ENCODE measurements around the gene NNMT. TPM values are rescaled to one million over a fixed set of nuclear protein-coding genes. Genes with fewer than 3 reads are reported as not detected.

The NNMT gene
- total RNA-seq, 2 experiments from 2014 or later, result not detected

DNA sequence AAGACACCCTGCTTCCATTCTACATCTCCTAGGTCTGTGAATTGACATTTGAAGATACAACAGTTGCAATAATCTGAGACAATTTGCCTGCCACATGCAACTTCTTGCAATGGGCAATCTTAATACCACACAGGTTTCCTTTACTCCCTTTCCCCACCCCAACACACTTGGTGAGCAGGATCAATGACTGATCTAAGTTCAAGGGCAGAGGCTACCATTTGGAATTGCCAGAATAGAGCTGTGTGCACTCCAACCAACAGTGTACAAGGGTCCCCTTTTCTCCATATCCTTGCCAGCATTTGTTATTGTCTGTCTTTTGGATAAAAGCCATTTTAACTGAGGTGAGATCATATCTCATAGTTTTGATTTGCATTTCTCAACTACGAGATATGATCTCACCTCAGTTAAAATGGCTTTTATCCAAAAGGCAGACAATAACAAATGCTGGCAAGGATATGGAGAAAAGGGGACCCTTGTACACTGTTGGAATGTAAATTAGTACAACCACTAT, 2.9 kb upstream of the NNMT start:
- H3K27ac Mint-ChIP-seq, result no peak overlapping the region
- peaks cover 8% of the 10 kb centered on the region for H3K4me1 Mint-ChIP-seq
- H3K27me3 Mint-ChIP-seq, result peaks cover 25% of the 10 kb centered on the region
- no peak overlapping the region for H3K4me3 Mint-ChIP-seq
- CTCF ChIA-PET, result interaction anchor here (3.2 kb wide), 1 partner anchor 12 kb away, joined by 9 read pairs; no protein-coding TSS in a partner anchor
- no peaks in the 10 kb centered on the region for H3K36me3 Mint-ChIP-seq
- H3K9me3 Mint-ChIP-seq (ENCODE audit: low read depth), result no peaks in the 10 kb centered on the region
- DNase-seq (no peak), ATAC-seq (no peak)

DNA sequence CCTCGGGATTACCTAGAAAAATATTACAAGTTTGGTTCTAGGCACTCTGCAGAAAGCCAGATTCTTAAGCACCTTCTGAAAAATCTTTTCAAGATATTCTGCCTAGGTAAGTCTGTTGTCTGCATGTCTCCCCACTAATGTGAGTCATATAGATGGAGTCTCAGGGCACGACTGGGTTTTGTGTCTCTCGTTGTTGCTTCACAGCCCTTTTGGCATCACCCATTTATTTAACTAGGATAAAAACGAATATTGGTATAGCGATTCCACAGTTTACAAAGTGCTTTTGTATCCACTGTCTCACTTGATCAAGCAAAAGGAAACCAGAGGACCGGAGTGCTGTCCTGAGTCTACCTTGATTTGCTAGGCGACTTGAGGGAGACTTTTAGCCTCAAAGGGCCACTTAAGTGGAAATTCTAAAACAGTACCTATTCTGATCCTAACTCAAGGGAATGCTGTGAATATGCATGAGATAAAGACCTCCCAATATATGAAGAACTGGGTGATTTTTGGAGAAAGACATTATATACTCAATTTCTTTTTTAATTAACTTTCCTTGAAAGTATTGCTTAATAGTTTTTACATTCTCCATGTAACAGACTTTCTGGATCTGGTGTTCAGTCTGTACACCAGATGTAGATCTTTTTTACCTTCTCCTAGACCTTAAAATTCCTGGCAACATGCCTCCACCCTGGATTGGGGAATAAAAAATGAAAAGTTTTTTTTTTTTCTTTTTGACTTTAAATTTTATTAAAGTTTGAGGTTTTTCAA, 590 bp downstream of the NNMT start:
- H3K27ac Mint-ChIP-seq, result no peak overlapping the region
- ATAC-seq, result no peak
- H3K4me1 Mint-ChIP-seq, result peaks cover 2% of the 10 kb centered on the region
- no peaks in the 10 kb centered on the region for H3K36me3 Mint-ChIP-seq
- peaks cover 22% of the 10 kb centered on the region for H3K27me3 Mint-ChIP-seq
- no peak overlapping the region for H3K4me3 Mint-ChIP-seq
- peaks cover 3% of the 10 kb centered on the region for H3K9me3 Mint-ChIP-seq (ENCODE audit: low read depth)
- DNase-seq, result no peak
- CTCF ChIA-PET, result no interaction called here

DNA sequence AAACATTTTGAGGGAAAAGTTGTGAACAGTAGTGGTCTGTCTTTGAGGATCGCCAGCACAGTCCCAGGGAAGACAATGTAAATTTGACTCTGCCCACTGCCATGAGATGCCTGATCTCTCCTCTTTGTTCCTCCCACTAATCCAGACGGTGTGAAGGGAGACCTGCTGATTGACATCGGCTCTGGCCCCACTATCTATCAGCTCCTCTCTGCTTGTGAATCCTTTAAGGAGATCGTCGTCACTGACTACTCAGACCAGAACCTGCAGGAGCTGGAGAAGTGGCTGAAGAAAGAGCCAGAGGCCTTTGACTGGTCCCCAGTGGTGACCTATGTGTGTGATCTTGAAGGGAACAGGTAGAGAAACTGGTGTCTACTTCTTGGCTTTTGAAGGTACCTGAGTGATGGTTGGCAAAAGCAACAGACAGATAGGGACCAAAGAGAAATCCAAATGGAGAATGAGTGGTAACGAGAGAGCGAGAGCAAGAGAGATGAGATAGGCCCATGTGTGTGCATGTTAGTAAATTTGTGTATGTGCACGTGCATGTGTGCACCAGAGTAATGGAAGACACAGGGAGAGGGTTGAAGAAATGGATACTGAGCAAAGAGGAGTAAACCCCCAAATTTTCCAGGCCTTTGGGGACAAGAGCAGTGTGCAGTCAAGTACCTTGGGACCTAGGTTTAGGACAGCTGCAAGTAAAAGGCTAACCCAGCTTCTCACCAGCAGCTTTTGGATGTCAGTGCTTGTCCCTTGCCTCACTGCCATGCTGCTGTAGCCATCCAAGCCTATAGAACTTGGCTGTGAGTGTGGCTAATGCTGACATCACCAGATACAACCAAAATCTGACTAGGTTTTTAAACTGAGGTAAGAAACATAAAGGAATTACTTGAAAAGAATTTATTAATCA, 1.9 kb downstream of the NNMT start:
- Mint-ChIP-seq H3K27ac (no peak overlapping the region), H3K27me3 (peaks cover 25% of the 10 kb centered on the region), H3K4me3 (no peak overlapping the region), H3K36me3 (no peaks in the 10 kb centered on the region), H3K4me1 (no peaks in the 10 kb centered on the region), H3K9me3 (ENCODE audit: low read depth) (peaks cover 3% of the 10 kb centered on the region)
- CTCF ChIA-PET, result no interaction called here
- DNase-seq (no peak), ATAC-seq (no peak)

DNA sequence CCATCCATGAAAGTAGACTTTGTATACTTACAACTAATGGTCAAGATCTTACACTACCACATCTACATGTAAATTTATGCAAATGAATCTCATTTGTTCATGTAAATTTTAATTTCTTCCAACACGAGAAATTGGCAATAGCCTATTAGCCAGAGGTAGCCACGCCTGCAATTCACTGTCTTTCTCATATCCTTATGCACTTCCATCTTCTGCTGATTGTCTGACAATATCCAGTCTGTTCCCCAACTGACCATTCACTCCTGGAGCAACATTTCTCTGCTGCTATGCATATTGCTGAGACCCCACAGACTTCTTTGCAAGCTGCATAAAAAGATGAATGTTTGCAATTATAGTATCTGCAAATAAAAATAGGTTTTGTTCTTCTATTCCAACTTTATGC, 2.5 kb downstream of the NNMT start:
- DNase-seq (no peak), ATAC-seq (no peak)
- H3K9me3 Mint-ChIP-seq (ENCODE audit: low read depth), result peaks cover 3% of the 10 kb centered on the region
- H3K4me3 Mint-ChIP-seq, result no peak overlapping the region
- no peaks in the 10 kb centered on the region for H3K4me1 Mint-ChIP-seq
- peaks cover 26% of the 10 kb centered on the region for H3K27me3 Mint-ChIP-seq
- CTCF ChIA-PET, result no interaction called here
- H3K36me3 Mint-ChIP-seq, result no peaks in the 10 kb centered on the region
- H3K27ac Mint-ChIP-seq, result no peak overlapping the region

DNA sequence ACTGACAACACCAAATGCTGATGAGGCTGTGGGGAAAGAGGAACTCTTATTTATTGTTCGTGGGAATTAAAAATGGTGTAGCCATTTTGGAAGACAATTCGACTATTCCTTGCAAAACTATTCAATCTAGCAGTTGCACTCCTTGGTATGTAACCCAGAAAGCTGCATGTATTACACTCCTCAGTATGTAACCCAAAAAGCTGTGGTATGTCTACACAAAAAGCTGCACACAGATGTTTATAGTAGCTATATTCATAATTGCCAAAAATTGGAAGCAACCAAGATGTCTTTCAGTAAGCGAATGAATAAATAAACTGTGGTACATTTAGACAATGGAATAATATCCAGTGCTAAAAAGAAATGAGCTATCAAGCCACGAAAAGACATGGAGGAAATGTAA, 4.9 kb downstream of the NNMT start:
- Mint-ChIP-seq H3K27ac (no peak overlapping the region), H3K27me3 (peaks cover 32% of the 10 kb centered on the region), H3K9me3 (ENCODE audit: low read depth) (peaks cover 3% of the 10 kb centered on the region), H3K4me1 (no peaks in the 10 kb centered on the region), H3K4me3 (no peak overlapping the region), H3K36me3 (no peaks in the 10 kb centered on the region)
- DNase-seq (no peak), ATAC-seq (no peak)
- CTCF ChIA-PET, result no interaction called here

DNA sequence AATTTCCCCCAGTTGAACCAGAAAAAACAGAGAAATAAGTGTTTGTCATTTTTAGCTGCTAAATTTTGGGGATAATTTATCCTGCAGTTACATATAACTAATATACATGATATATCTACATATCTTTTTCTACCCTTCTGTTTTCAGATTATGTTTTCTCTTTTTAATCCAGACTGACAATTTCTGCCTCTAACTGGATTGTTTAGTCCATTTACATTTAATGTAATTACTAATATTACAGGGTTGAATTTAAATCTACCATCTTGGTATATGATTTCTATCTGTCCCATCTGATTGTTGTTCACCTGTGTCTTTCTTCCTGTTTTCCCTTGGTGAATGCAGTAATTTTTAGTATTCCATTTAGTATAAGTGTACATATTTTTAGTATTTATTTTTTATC, 5.7 kb downstream of the NNMT start:
- CTCF ChIA-PET, result no interaction called here
- Mint-ChIP-seq H3K36me3 (no peaks in the 10 kb centered on the region), H3K4me3 (no peak overlapping the region), H3K27me3 (peaks cover 37% of the 10 kb centered on the region), H3K27ac (no peak overlapping the region), H3K4me1 (no peaks in the 10 kb centered on the region), H3K9me3 (ENCODE audit: low read depth) (peaks cover 3% of the 10 kb centered on the region)
- DNase-seq (no peak), ATAC-seq (no peak)

DNA sequence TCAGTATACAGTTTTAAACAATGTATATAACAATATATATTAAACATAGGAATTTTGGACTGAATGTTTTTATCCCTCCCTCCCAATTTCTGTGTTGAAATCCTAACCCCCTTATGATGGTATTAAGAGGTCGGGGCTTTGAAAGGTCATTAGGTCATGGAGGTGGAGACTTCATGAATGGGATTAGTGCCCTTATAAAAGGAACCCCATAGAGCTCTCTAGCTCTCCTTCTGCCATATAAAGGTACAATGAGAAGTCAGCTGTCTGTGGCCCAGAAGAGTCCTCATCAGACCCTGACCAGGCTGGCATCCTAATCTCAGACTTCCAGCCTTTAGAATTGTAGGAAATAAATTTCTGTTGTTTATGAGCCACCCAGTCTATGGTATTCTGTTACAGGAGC, 6.5 kb downstream of the NNMT start:
- Mint-ChIP-seq H3K4me3 (no peak overlapping the region), H3K36me3 (no peaks in the 10 kb centered on the region), H3K27ac (no peak overlapping the region), H3K9me3 (ENCODE audit: low read depth) (peaks cover 3% of the 10 kb centered on the region), H3K27me3 (peaks cover 44% of the 10 kb centered on the region), H3K4me1 (no peaks in the 10 kb centered on the region)
- DNase-seq (no peak), ATAC-seq (no peak)
- CTCF ChIA-PET, result no interaction called here

DNA sequence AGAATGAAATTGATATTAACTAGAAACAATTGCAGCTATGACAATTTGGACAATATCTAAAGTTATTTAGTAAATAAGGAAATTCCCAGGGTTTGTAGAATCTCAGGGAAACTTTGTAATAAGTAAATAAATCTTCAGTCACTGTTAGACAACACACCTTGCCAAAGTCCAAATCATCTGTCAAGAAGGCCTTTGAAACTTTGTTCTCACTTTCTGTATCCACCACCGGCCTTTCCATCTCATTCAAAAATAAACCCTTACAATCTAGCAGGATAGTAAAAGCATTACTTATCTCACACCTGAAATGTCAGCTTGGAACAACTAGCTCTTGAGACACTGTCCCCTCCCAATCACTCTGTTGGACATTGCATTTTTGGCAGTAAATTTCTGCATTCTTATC, 7.9 kb downstream of the NNMT start:
- CTCF ChIA-PET, result no interaction called here
- ATAC-seq, result no peak
- H3K36me3 Mint-ChIP-seq, result no peaks in the 10 kb centered on the region
- no peaks in the 10 kb centered on the region for H3K4me1 Mint-ChIP-seq
- no peak overlapping the region for H3K4me3 Mint-ChIP-seq
- DNase-seq, result no peak
- peaks cover 57% of the 10 kb centered on the region for H3K27me3 Mint-ChIP-seq
- H3K9me3 Mint-ChIP-seq (ENCODE audit: low read depth), result peaks cover 3% of the 10 kb centered on the region
- no peak overlapping the region for H3K27ac Mint-ChIP-seq

DNA sequence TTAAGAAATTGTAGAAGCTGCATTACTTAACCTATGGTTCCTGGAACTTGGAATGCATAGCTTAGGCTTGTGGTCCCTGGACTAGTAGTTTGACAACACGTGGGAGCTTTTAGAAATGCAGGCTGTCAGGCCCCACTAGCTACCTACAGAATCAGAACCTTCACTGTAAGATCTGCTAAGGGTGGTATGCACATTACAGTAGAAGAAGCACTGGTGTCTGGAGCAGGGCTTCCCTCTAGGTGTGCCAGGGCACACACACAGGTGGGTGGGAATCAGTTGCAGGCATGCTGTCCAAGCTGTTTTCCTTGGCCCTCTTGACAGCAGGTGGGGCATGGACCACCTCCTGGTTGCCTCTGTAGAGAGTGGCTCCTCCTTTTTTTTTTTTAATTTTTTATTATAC, 8.8 kb downstream of the NNMT start:
- peaks cover 60% of the 10 kb centered on the region for H3K27me3 Mint-ChIP-seq
- no peak overlapping the region for H3K4me3 Mint-ChIP-seq
- H3K27ac Mint-ChIP-seq, result no peak overlapping the region

DNA sequence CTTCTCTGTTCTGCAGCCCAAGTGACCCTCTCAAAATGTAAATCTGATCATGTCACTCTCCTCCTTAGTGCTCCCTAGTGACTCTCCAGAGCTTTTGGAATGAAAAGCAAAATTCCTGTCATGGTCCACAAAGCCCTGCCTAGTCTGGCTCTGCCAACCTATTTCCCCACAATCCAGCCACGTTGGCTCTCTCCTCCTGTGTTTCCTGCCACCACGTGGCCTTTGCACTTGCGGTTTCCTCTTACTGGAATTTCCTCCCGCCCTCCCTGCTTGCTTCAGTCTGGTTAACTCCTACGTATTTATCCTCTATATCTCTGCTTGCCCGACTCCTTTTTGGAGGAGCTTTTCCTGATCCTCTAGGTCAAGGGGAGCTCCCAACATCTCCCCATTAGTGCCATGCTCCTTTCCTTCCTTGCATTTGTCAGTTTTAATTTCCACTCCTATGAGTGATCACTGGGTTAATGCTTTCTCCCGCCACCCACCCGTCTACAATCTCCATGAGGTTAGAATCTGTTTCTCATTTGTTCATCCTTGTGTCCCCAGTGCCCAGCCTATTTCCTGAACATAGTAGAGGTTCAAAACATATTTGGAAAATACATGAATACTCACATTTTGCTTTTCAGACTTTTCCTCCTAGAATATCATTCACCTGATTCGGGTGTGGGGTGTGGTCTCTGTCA, 11.5 kb downstream of the NNMT start:
- no peak for DNase-seq
- ATAC-seq, result no peak
- CTCF ChIA-PET, result interaction anchor here (1.8 kb wide), 1 partner anchor 33 kb away, joined by 4 read pairs; no protein-coding TSS in a partner anchor
- H3K4me1 Mint-ChIP-seq, result no peaks in the 10 kb centered on the region
- peaks cover 54% of the 10 kb centered on the region for H3K27me3 Mint-ChIP-seq
- no peaks in the 10 kb centered on the region for H3K36me3 Mint-ChIP-seq
- no peaks in the 10 kb centered on the region for H3K9me3 Mint-ChIP-seq (ENCODE audit: low read depth)
- no peak overlapping the region for H3K4me3 Mint-ChIP-seq
- no peak overlapping the region for H3K27ac Mint-ChIP-seq

More for the DNA sequence above, 8.8 kb downstream of the NNMT start:
- no peaks in the 10 kb centered on the region for H3K9me3 Mint-ChIP-seq (ENCODE audit: low read depth)
- no peaks in the 10 kb centered on the region for H3K36me3 Mint-ChIP-seq
- DNase-seq (no peak), ATAC-seq (no peak)
- H3K4me1 Mint-ChIP-seq, result no peaks in the 10 kb centered on the region
- CTCF ChIA-PET, result no interaction called here

DNA sequence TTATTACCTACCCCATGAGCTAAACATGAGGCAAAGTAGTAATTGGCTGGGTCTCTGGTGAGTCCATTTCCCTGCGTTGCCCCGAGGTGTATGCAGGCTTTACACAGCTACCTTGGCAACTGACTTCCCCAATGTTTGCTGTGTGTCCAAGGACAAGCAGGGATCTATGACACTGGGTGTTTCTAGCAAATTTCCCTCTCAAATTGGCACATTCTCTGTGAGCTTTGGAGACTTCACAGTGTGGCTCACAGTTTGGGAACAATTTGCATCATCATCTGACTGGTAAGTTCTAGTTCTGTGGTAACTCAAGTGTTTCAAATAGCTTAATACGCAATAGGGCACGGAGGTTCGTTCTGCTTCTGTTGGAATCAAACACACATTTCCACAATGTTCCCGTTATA, 12.5 kb downstream of the NNMT start:
- no peaks in the 10 kb centered on the region for H3K4me1 Mint-ChIP-seq
- no peaks in the 10 kb centered on the region for H3K36me3 Mint-ChIP-seq
- no peak overlapping the region for H3K4me3 Mint-ChIP-seq
- no peak overlapping the region for H3K27ac Mint-ChIP-seq
- no peaks in the 10 kb centered on the region for H3K9me3 Mint-ChIP-seq (ENCODE audit: low read depth)
- no peak for DNase-seq
- no peak for ATAC-seq
- CTCF ChIA-PET, result interaction anchor here (1.8 kb wide), 1 partner anchor 32 kb away, joined by 4 read pairs; no protein-coding TSS in a partner anchor
- peaks cover 49% of the 10 kb centered on the region for H3K27me3 Mint-ChIP-seq

DNA sequence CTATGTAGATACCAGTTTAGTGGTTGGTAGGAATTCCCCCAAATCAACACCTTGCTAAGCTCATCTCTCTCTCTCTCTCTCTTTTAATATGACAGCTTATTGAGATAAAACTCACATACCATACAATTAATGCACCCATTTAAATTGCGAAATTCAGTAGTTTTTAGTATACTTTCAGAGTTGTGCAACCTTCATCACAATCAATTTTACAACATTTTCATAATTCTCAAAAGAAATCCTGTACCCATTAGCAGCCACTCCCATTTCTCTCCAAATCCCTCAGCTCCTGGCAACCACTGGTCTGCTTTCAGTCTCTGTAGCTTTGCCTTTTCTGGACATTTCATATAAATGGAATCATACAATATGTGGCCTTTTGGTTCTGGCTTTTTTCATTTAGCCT, 13.3 kb downstream of the NNMT start:
- Mint-ChIP-seq H3K9me3 (ENCODE audit: low read depth) (no peaks in the 10 kb centered on the region), H3K36me3 (no peaks in the 10 kb centered on the region), H3K27me3 (peaks cover 44% of the 10 kb centered on the region), H3K4me3 (no peak overlapping the region), H3K27ac (no peak overlapping the region), H3K4me1 (no peaks in the 10 kb centered on the region)
- DNase-seq, result no peak
- CTCF ChIA-PET, result interaction anchor here (1.8 kb wide), 1 partner anchor 31 kb away, joined by 4 read pairs; no protein-coding TSS in a partner anchor
- no peak for ATAC-seq

DNA sequence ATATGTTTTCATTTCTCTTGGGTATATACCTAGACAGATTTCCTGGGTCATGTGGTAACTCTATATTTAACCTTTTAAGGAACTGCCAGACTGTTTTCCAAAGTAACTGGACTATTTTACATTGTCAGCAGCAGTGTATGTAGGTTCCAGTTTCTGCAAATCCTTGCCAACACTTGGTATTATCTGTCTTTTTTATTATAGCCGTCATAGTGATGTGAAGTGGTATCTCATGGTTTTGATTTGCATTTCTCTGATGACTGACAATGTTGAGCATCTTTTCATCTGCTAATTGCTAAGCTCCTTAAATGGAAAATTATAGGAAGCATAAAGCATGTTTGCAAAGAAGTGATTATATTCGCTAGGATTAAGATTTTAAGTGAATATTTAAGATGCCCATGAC, 13.9 kb downstream of the NNMT start:
- CTCF ChIA-PET, result no interaction called here
- H3K4me3 Mint-ChIP-seq, result no peak overlapping the region
- DNase-seq (no peak), ATAC-seq (no peak)
- no peaks in the 10 kb centered on the region for H3K9me3 Mint-ChIP-seq (ENCODE audit: low read depth)
- no peak overlapping the region for H3K27ac Mint-ChIP-seq
- peaks cover 44% of the 10 kb centered on the region for H3K27me3 Mint-ChIP-seq
- H3K36me3 Mint-ChIP-seq, result no peaks in the 10 kb centered on the region
- H3K4me1 Mint-ChIP-seq, result no peaks in the 10 kb centered on the region
